Ovary (tissue), 9 donors: Measurements from ENCODE around the gene ITGAX. TPM values are rescaled to one million over a fixed set of nuclear protein-coding genes. Genes with fewer than 3 reads are reported as not detected.

Experiments
- DNase-seq, 5 donors: peaks; one replicate each; pipeline ENCODE4 v3.0.0-alpha.2; 2019 to 2020
- H3K27ac ChIP-seq, 2 donors: fragments of 200-600 bp; one replicate each; pipeline versions ENCODE4 v1.5.1 to v1.8.0; 2019 to 2022
- H3K27me3 ChIP-seq: fragments of 200-600 bp; one replicate; pipeline ENCODE4 v1.8.0; 2022
- H3K36me3 ChIP-seq: fragments of 200-600 bp; sonication (generic); one replicate; pipeline ENCODE4 v1.5.1; 2019
- H3K4me1 ChIP-seq: one replicate; pipeline ENCODE4 v1.8.1; 2013; ENCODE audit warnings: mild to moderate bottlenecking, moderate library complexity; ENCODE audit not compliant: insufficient read depth
- H3K4me3 ChIP-seq: fragments of 200-600 bp; sonication (generic); one replicate; pipeline ENCODE4 v1.5.1; 2017
- H3K9me3 ChIP-seq, 2 donors: fragments of 200-600 bp in 1 of 2; sonication (generic) in 1 of 2; one replicate each; pipeline versions ENCODE4 v1.5.1 to v1.8.1; 2013 to 2019; ENCODE audit warnings: mild to moderate bottlenecking in 1 of 2, moderate library complexity in 1 of 2
- EP300 ChIP-seq: sonication (generic); formaldehyde crosslinking; IDR thresholded peaks from one replicate; pipeline ENCODE4 v1.6.1; 2017; ENCODE audit warnings: antibody characterized with exemption
- POLR2A ChIP-seq: fragments of 450-650 bp; IDR thresholded peaks from one replicate; pipeline ENCODE4 v1.6.1; 2017; ENCODE audit warnings: antibody characterized with exemption, mild to moderate bottlenecking, moderate library complexity
- WGBS, 3 donors: extraction: QIAGEN DNeasy Blood & Tissue Kit in 1 of 3; methylation state at CpG; one replicate each; pipeline versions ENCODE4 v1.1.5 to v1.1.7; 2013 to 2017; 5-methylcytosine and 5-hydroxymethylcytosine counted together
- intact Hi-C, 4 donors: fragments of 100-400 bp; cut with DNase I; formaldehyde crosslinking; loops; one replicate each; pipeline versions ENCODE4 v1.11.0 to v1.15.1; 2022 to 2023
- polyA plus RNA-seq, 2 donors: library from polyadenylated mRNA; stranded (reverse); fragments of 200-250 nt in 1 of 2; fragments of 350-450 nt in 1 of 2; fragmentation: Illumina TruSeq in 1 of 2; extraction: RNeasy Lipid Tissue Mini Kit (QIAGEN cat#74804) in 1 of 2; gene quantifications; one replicate each; pipeline ENCODE4 v1.2.3, GENCODE V29; 2013 to 2014
- total RNA-seq, 7 donors: library from RNA; depleted of rRNA in 2 of 7; stranded (reverse); fragments of >200 nt in 2 of 7; fragmentation: NEBNext Ultra II Directional in 3 of 7; extraction: Animal tissue kit (Norgen Biotek cat#: 25700) in 3 of 7; gene quantifications; one replicate each; pipeline versions ENCODE4 v1.1.0 to v1.2.4, GENCODE V29; 2016 to 2023
- TF ChIP-seq, protein P1 (sequence below), 3 donors: fragments of 450-650 bp in 2 of 3; fragments of 200-600 bp in 1 of 3; IDR thresholded peaks; one replicate each; pipeline versions ENCODE4 v1.5.1 to v1.8.0; 2016 to 2022; ENCODE audit warnings: antibody characterized with exemption in 3 of 3, mild to moderate bottlenecking in 1 of 3
- donor health status: DM: no; HTN: no; CAD: no; lungs with moderate emphysema.
- donor health status: DM: no; HTN: no; CAD: no.
- donor health status: Bipolar disorder and iron deficiency.
- donor health status: DM: yes; HTN: yes; CAD: no.
- donor health status: DM: no; HTN: no; CAD: no.
- donor health status: DM: yes; HTN: yes; CAD: no.

ITGAX gene
- total and polyA plus RNA-seq, 9 donors: 0.56 to 13.9 (median 2.0) TPM

- 74 to 81% (median 80%) methylated on average over 10 of the region's 10 CpGs for WGBS, 3 donors
- Histone ChIP-seq H3K36me3 (no peaks in the 10 kb centered on the region), H3K27ac (no peak overlapping the region), H3K4me1 (no peaks in the 10 kb centered on the region), H3K4me3 (no peak overlapping the region), H3K27me3 (no peaks in the 10 kb centered on the region), H3K9me3 (peaks cover 0 to 4% of the 10 kb centered on the region in 2 donors)
- TF ChIP-seq EP300 (no peak), POLR2A (no peak)
- TF ChIP-seq, protein P1, sequence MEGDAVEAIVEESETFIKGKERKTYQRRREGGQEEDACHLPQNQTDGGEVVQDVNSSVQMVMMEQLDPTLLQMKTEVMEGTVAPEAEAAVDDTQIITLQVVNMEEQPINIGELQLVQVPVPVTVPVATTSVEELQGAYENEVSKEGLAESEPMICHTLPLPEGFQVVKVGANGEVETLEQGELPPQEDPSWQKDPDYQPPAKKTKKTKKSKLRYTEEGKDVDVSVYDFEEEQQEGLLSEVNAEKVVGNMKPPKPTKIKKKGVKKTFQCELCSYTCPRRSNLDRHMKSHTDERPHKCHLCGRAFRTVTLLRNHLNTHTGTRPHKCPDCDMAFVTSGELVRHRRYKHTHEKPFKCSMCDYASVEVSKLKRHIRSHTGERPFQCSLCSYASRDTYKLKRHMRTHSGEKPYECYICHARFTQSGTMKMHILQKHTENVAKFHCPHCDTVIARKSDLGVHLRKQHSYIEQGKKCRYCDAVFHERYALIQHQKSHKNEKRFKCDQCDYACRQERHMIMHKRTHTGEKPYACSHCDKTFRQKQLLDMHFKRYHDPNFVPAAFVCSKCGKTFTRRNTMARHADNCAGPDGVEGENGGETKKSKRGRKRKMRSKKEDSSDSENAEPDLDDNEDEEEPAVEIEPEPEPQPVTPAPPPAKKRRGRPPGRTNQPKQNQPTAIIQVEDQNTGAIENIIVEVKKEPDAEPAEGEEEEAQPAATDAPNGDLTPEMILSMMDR (IDR thresholded peaks at IDR 0.05): no peak
- intact Hi-C loops: no loop called here
- no peak for DNase-seq
Measured at GRCh38 chr16:31323959-31324629, 30.9 kb upstream of the ITGAX start.

- H3K4me1 ChIP-seq: no peaks in the 10 kb centered on the region
- H3K9me3 ChIP-seq: peaks cover 0 to 4% of the 10 kb centered on the region in 2 donors
- intact Hi-C loops: no loop called here
- no peaks in the 10 kb centered on the region for H3K36me3 ChIP-seq
- 41 to 50% (median 49%) methylated on average over 16 of the region's 16 CpGs for WGBS, 3 donors
- no peak for DNase-seq
- no peak overlapping the region for H3K4me3 ChIP-seq
- no peaks in the 10 kb centered on the region for H3K27me3 ChIP-seq
- no peak overlapping the region for H3K27ac ChIP-seq
- TF ChIP-seq, protein P1 (IDR thresholded peaks at IDR 0.05): no peak
- TF ChIP-seq EP300 (no peak), POLR2A (no peak)
Measured at GRCh38 chr16:31325171-31325570, 29.8 kb upstream of the ITGAX start.

DNA sequence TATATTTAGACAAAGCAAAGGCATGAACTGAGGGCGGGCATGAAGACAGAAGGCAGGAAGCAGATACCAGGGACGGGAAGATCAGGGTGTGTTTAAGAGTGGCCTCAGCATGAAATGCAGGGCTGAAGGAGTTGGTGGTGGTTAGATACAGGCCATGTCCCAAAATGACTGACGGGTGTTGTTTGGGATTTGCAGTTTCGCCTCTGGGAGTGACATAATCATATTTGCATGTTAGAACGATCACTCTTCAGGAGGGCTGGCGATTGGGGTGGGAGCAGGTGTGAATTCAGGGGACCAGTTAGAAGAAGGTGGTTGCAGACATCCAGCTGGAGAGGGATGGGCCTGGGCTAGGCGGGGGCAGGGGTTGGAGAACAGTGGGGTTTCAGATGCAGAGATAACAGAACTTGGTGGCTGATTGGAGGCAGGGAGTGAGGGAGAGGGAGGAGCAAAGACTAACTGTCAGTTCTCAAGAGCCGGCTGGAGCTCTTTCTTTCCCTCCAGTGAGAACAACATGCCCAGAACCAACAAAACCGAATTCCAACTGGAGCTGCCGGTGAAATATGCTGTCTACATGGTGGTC lies 27.2 kb upstream of the ITGAX start:
- H3K27me3 ChIP-seq: no peaks in the 10 kb centered on the region
- no peak for TF ChIP-seq POLR2A
- TF ChIP-seq EP300: no peak
- TF ChIP-seq, protein P1 (IDR thresholded peaks at IDR 0.05): no peak
- intact Hi-C loops: no loop called here
- no peaks in the 10 kb centered on the region for H3K4me1 ChIP-seq
- no peak for DNase-seq
- H3K36me3 ChIP-seq: no peaks in the 10 kb centered on the region
- 35 to 43% (median 39%) methylated on average over 10 of the region's 10 CpGs for WGBS, 3 donors
- H3K27ac ChIP-seq: no peak overlapping the region
- no peak overlapping the region for H3K4me3 ChIP-seq
- H3K9me3 ChIP-seq: no peaks in the 10 kb centered on the region

DNA sequence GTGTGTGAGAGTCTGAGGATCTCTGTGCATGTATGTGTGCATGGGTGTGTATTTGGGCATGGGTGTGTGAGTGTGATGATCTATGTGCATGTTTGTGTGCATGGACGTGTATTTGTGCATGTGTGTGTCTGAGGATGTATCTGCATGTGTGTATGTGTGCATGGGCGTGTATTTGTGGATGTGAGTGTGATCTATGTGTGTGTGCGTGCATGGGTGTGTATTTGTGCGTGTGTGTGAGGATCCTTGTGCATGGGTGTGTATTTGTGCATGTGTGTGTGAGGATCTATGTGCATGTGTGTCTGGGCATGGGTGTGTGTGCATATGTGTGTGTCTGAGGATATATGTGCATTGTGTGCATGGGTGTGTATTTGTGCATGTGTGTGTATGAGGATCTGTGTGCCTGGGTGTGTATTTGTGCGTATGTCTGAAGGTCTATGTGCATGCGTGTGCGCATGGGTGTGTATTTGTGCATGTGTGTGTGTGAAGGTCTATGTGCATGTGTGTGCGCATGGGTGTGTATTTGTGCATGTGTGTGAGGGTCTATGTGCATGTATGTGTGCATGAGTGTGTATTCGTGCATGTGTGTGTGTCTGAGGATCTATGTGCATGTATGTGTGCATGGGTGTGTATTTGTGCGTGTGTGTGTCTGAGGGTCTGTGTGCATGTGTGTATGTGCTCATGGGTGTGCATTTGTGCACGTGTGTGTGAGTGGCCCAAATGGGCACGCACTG lies 26.5 kb upstream of the ITGAX start:
- Histone ChIP-seq H3K36me3 (no peaks in the 10 kb centered on the region), H3K27me3 (no peaks in the 10 kb centered on the region), H3K9me3 (no peaks in the 10 kb centered on the region), H3K27ac (no peak overlapping the region), H3K4me3 (no peak overlapping the region), H3K4me1 (no peaks in the 10 kb centered on the region)
- intact Hi-C loops: no loop called here
- no peak for TF ChIP-seq POLR2A
- TF ChIP-seq, protein P1 (IDR thresholded peaks at IDR 0.05): no peak
- TF ChIP-seq EP300: no peak
- WGBS, 3 donors: 71 to 79% (median 75%) methylated on average over 12 of the region's 12 CpGs
- no peak for DNase-seq
